HG02759 (cell line): ENCODE results near the gene ADAM11.
"Not testable (repeated sequence)": the region's sequence is repeated elsewhere in the genome, so short reads cannot be mapped to it uniquely, and the experiment has no call there.

ENCODE experiments used
- ATAC-seq: cut with Tn5 transposase; IDR thresholded peaks from one replicate; pipeline ENCODE4 v1.9.1; 2021; ENCODE audit warnings: mild to moderate bottlenecking, moderate library complexity; ENCODE audit not compliant: unreplicated experiment

ADAM11 gene, protein sequence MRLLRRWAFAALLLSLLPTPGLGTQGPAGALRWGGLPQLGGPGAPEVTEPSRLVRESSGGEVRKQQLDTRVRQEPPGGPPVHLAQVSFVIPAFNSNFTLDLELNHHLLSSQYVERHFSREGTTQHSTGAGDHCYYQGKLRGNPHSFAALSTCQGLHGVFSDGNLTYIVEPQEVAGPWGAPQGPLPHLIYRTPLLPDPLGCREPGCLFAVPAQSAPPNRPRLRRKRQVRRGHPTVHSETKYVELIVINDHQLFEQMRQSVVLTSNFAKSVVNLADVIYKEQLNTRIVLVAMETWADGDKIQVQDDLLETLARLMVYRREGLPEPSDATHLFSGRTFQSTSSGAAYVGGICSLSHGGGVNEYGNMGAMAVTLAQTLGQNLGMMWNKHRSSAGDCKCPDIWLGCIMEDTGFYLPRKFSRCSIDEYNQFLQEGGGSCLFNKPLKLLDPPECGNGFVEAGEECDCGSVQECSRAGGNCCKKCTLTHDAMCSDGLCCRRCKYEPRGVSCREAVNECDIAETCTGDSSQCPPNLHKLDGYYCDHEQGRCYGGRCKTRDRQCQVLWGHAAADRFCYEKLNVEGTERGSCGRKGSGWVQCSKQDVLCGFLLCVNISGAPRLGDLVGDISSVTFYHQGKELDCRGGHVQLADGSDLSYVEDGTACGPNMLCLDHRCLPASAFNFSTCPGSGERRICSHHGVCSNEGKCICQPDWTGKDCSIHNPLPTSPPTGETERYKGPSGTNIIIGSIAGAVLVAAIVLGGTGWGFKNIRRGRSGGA

DNA sequence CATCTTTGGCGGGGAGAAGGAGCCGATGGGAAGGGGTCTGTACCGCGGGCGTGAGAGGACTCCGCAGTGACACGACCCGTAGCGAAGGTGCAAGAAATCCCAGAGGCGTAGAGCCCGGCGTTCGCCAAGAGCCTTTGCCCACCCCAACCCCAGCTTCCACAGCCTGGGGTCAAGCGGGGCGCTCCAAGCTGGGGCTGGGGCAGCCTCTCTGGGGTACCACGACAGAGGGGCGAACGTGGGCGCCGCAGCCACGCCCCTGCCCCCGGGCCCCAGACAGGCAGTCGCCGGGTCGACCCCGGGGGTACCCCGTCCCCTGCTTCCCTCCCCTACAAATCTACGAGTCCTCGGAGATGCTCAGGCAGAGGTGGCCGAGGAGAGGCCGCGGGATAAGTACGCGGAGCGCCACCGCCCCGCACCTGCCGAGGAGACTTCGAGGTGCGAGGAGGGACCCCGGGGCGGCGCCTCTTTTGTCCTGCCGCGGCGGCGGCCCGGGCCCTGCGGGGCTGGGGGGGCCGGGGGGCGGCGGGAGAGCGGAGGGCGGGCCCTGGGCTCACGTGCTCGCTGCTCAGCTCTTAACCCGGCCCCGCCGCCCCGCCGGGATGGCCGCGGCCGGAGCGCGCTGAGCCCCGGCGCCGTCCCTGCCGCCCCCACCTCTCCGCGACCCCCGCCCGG lies at the start of gene ADAM11:
Gene ADAM11 (plus strand): TSS at position 575 of the 672 bp plus-strand sequence. CDS start 212 bp downstream, outside the sequence.
- ATAC-seq: no peak

DNA sequence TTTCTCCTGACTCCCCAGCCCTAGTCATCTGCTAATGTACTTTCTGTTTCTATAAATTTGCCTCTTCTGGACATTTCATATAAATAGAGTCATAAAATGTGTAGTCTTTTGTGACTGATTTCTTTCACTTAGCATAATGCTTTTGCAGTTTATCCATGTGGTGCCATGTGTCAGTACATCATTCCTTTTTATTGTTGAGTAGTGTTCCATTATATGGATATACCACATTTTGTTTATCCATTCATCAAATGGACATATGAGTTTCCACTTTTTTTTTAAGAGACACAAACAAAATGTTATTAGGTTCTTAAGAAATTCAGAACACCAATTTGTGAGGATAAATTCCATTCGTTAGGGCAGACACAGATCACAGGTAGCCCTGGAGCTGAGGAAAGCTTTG lies 39.3 kb upstream of the ADAM11 start:
- ATAC-seq: no peak

DNA sequence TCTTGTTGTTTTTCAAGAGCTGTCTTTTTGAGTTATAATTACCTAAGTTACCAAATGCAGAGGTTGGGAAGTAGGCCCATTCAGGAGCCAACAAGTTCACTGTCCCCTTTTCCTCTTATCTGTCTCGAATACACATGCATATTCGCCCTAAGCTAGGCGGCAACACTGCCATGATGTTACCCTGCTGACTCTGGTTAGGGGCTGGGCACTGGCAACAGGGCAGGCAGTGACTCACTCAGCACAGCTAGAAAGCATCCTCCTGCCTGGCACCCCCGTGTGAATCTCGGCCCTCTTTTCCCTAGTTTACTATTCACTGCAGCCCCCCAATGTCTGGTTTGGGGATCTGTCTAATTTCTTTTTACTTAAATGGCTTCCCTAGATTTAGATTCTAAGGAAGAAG lies 36.5 kb upstream of the ADAM11 start:
- ATAC-seq: no peak

DNA sequence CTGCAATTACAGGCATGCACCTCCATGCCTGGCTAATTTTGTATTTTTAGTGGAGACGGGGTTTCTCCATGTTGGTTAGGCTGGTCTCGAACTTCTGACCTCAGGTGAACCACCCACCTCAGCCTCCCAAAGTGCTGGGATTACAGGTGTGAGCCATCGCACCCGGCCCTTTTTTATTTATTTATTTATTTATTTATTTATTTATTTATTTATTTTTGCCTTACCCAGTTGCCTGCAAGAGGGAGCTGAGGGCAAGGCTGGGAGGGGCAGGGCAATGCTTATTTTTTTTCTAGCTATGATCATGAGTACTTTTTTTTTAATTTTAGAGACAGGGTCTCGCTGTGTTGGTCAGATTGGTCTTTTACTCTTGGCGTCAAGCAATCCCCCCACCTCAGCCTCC lies 32.7 kb upstream of the ADAM11 start:
- not testable (repeated sequence) for ATAC-seq

DNA sequence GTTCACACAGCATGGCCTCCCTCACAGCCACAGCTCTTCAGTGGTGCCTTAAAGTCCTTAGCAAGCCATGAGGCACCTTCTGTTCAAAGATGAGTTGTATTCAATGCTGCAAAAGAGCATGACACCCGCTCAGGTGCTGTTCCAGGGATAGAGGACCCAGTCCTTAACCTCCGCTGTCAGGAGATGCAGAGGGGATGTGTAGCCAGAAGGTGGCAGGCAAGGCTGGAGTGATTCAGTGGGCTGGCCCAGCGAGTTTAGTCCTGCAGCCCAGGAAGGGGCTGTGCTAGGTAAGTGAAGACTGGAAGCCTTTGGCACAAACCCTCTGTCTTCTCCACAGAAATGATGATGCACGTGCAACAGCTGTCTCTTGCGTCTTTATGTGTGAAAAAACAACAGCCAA lies 25.0 kb upstream of the ADAM11 start:
- no peak for ATAC-seq

DNA sequence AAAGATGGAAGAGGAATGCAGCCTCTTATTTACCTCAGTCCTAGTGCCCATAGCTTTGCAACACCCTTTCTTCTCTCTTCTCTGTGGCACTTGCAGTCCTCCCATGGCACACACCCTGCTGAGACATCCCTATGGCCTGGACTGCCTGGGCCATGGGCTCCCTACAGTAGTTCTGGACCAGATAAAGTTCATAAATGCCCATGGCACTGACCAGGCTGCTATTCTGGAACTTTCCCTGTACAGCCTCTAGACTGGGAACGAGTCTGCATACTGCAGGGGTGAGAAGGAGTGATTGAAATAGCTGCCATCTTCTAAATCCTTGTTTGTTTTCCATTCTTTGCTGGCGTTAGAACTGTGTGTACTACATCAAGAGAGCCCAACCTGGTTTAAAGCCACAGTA lies 24.5 kb upstream of the ADAM11 start:
- ATAC-seq: no peak

DNA sequence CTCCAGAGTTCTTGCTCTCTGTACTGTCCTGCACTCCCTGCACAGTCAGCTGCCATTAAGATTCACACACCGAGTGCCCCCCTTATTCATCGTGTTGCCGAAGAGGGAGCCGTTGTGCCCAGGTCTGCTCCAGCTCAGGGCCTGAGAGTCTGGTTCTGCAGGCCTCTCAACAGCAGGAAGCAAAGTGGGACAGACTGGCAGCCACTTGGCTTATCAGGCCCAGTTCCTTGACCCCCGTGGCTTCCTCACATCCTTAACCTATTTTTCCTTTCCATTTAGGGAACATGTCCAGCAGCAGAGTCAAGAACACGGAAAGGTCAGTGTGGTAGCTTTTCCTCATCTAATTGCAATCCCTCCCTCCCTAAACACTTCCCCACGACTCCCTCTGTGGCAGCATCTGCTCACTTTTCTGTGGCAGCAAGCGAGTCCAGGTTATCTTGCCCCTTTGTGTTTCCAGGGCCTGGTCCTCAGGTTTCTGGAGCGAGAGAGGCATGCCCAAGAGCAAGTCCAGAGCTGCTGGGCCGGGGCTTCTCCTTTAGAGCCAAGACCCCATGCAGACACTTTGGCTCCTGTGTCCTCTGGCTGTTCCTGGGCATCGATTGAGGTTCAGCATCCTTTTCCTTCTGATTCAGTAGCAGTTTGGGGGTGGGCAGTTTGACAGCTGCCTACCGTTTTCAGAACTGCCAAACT lies 22.1 kb upstream of the ADAM11 start:
- ATAC-seq: no peak

DNA sequence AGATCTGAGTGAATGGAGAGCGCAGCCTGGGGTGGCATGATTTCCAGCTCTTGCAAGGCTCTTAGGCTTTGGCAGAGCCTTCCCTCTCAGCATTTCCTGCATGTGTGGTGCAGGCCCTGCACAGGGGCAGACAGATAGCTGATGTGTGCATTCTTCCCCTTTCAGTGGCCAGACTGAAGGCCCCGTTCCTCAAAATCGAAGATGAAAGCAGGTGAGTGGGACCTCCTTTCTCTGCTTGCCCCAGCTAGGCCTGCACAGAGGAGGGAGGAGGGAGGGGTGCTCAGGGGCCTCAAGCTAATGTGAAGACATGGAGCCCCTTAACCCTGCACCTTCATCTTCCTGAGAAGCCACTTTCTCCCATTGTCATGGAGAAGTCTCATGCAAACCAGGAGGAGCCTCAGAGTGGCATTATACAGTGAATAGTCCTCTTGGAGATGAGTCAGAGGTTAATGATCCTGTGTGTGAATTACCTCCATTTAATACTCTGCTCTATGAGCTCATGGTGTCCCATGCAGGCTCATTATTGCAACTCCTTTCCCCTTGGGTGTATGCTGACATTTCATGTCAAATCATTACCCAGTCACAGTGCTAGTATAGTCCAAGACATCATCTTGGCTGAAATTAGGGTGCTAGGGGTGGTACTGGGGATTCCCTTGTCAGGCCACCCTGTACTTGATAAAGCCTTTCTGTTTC lies 20.4 kb upstream of the ADAM11 start:
- peak; percentile 39 for ATAC-seq

DNA sequence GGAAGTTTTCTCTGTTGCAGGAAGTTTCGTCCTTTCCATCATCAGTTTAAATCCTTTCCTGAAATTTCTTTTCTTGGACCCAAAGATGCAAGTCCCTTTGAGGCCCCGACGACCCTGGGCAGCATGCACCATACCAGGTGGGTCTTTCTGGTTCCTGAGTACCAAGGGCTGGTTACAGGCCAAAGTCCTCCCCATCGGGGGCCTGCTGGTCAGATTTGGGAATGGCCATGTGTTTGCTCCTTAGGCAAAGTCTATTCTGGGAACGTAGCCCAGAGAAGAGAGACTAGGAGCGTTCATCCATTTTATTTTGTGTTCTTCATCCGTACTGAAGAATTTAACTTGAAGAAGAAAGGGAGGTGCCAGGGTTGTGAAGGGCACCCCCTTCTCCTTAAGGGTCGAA lies 17.5 kb upstream of the ADAM11 start:
- ATAC-seq: no peak

DNA sequence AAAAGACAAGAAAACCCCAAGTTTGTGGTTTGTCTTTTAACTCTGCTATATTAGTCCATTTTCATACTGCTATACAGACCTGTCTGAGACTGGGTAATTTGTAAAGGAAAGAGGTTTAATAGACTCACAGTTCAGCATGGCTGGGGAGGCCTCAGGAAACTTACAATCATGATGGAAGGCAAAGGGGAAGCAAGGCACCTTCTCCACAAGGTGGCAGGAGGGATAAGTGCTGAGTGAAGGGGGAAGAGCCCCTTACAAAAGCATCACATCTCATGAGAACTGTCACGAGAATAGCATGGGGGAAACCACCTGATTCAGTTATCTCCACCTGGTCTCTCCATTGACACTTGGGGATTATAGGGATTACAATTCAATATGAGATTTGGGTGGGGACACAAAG lies 13.5 kb upstream of the ADAM11 start:
- no peak for ATAC-seq

DNA sequence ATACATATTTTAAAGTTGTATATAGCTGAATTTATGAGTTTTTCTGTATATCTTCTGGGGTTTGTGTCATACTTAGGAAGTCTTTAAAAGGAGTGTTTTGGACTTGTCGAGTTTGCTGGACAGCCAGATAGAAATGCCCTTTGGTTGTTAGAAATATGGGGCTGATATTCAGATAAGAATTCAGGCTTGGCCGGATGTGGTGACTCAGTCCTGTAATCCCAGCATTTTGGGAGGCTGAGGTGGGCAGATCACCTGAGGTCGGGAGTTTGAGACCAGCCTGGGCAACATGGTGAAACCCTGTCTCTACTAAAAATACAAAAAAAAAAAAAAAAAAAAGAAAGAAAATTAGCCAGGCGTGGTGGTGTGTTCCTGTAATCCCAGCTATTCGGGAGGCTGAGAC lies 13.1 kb upstream of the ADAM11 start:
- not testable (repeated sequence) for ATAC-seq

DNA sequence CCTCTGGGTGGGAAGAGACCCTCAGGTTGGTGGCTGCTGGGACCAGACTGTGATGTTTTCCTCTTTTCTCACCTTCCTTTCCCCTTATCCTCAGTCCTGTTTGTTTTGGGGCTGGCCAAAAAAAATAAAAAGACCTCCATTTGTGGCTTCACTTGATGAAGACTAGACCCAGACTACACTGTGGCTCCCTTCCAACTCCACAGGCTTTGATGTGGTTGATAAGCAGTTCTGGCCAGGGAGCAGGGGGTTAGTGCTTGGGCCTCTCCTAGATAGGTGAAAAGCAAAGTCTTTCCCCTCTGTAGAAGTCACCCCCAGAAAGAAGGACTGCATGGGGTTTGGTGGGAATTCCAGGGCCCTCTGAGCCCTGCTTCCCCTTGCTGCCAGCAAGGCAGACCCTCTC lies 11.2 kb upstream of the ADAM11 start:
- ATAC-seq: no peak

DNA sequence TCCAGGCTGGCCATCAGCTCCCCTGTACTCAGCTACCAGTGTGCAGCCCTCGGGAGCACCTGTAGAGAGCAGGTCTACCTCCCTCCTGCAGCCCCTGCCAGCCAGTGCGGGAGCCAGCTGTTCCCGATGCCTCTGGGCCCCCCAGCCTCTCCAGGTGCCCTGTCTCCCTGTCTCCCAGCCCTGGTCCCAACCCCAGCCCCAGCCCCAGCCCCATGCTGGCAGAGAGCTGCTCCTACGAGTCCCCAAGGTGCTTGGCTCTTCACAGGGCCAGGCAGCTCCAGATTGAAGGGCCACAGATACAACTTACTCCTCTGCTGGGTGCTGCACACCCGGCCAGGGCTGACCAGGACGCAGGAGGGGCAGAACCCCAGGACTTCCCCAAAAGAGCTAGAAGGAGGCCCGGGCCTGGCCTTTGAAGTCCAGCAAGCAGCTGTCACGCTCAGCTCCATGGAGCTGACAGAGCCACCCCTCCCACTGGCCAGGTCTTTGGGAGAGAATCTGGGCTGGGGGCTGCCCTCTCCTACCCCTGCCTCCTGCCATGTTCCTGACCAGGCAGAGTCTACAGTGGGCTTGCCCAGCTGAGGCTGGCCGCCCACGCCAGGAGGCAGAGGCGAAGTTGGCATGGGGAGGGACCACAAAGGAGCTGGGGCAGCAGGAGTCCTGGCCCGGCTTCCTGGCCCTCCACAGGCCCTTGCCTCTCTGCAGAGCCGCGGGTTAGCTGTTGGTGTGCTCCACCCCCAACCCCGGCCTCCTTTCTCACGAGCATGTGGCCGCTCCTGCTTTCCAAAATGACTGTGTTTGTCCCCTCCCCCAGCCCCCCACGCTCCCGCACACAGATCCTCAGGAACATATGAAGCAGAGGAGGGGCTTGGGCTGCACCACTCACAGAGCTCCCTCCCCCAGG lies 9.5 kb upstream of the ADAM11 start:
- no peak for ATAC-seq

DNA sequence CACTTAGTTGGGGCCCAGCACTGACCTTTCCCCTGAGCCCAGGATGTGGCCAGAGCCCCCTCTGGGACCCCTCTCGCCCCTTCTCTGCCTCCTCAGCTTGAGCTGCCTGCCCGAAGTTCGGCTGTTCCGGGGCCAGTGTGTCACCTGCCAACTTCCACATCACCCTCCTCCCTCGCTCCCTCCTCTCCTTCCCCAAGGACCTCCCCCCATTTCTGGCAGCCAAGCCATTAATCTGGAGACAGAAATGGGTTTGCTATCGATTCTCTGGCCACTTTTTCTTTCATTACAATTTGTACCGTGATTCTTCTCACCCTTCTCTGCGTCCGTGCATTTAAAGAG lies 8.8 kb upstream of the ADAM11 start:
- ATAC-seq: no peak

DNA sequence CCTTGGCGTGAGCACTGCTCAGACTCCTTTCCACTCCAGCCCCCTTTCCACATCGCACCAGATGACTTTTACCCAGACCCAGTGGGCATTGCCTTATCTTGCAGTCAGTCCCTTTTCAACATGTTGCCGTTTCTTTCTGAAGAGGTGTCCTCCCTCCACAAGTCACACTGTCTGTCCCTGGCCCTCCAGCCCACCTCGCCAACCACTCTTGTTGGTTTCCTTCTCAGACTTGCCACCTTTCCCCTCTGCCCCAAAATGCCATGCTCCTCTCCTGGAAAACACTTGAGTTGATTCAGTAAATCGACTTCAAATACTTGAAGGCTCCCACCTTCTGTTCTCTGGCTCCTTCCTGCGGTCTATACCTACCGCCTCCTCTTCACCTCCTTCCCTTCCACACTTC lies 7.5 kb upstream of the ADAM11 start:
- ATAC-seq: no peak

DNA sequence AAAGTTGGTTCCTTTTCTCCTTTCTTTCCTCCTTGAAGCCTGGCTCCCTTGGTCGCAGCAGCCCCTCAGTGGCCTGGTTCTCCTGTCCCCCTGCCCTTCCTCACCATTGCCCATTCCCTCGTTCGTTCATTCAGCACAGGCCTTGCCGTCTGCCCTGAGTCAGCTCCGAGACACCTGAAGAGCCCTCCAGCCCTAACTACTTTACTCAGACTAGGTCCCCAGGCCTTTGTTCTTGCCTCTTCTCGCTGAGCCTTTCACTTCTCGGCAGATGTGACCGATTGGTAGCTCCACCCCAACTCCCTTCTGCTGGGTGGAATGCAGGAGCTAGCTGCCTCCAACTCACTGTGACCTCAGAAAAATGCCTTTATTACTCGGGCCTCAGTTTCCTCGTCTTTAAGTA lies 7.0 kb upstream of the ADAM11 start:
- ATAC-seq: no peak

DNA sequence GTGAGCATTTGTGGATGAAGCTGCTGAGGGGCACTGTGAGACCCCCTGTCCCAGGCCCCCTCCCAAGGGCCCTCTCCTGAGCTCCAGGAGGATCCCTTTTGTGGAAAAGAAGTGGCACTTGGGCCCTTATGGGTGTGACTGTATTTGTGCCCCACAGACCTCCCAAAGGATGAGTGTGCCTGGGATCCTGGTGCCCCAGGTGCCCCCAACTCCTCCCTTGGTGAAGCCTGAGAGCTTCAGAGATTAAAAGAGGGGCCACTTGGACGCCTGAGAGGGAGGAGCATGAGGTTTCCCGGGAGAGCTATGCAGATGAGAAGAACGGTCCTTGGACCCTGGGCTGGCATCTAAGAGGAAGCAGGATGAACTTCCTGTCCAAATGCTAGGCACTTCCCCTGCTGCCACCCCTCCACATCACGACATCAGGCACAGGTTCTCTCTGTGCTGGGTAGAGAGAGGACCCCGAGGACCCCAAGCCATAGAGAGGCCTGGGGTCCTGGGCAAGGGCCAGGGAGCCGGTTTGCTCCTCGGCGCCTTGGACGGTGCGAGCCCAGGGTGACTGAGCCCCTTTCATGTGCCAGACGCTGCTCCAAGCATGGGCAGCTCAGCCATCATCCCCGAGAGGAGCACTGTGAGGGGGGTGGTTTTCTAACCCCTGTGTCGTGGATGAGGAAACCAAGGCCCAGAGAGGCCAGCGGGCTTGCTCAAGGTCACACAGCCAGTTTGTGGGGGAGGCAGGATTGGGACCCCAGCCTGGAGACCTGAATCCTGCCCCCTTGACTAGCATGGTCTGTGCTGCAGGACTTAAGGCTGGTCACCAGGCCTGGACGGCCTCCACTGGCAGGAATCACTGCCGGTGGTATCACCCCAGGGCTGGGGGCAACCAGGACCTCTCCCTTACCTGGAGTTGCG lies 5.6 kb upstream of the ADAM11 start:
- ATAC-seq: no peak

DNA sequence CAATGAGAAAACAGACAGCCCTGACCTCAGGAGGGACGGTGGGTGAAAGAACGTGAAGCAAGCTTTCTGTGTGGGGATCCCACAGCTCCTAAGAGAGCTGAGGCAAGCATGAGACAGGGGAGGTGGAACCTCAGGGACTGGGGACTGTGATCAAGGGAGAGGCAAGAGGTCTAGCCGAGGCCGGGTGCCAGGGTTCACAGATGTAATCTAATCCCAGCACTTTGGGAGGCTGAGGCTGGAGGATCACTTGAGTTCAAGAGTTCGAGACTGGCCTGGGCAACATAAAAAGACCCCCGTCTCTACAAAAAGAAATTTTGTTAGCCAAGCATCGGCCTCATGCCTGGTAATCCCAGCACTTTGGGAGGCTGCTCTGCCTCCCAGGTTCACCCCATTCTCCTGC lies 4.5 kb upstream of the ADAM11 start:
- ATAC-seq: no peak

DNA sequence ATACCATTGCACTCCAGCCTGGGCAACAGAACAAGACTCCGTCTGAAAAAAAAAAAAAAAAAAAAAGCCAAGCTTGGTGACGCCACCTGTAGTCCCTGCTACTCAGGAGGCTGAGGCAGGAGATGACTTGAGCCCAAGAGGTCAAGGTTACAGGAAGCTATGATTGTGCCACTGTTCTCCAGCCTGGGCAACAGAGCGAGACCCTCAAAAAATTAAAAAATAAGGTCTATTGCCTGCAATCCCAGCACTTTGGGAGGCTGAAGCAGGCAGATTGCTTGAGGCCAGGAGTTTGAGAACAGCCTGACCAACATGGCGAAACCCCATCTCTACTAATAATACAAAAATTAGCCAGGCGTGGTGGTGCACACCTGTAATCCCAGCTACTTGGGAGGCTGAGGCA lies 3.6 kb upstream of the ADAM11 start:
- ATAC-seq: not testable (repeated sequence)
